ENCODE data around the gene SNAP91.
"Not testable (repeated sequence)": the region's sequence is repeated elsewhere in the genome, so short reads cannot be mapped to it uniquely, and the experiment has no call there.

SNAP91 gene

GRCh38 chr6:83629908-83630307, 79.0 kb downstream of the SNAP91 start:
- DNase-seq = not testable (repeated sequence)

- peak; percentile 63 for DNase-seq
Observed at GRCh38 chr6:83615025-83615999, 93.6 kb downstream of the SNAP91 start.

- DNase-seq = no peak
Observed at GRCh38 chr6:83613378-83613777, 95.5 kb downstream of the SNAP91 start.

GRCh38 chr6:83609248-83609647, 99.7 kb downstream of the SNAP91 start:
- DNase-seq = peak; percentile 61

GRCh38 chr6:83605517-83605916, 103.4 kb downstream of the SNAP91 start:
- DNase-seq = no peak

GRCh38 chr6:83603551-83603950, 105.3 kb downstream of the SNAP91 start:
- DNase-seq = no peak

GRCh38 chr6:83601119-83601518, 107.8 kb downstream of the SNAP91 start:
- no peak for DNase-seq

- no peak for DNase-seq
Observed at GRCh38 chr6:83600459-83600858, 108.4 kb downstream of the SNAP91 start.

- DNase-seq = no peak
Observed at GRCh38 chr6:83597511-83597910, 111.4 kb downstream of the SNAP91 start.

- DNase-seq = no peak
Observed at GRCh38 chr6:83597051-83597450, 111.8 kb downstream of the SNAP91 start.

GRCh38 chr6:83594941-83595340, 114.0 kb downstream of the SNAP91 start:
- no peak for DNase-seq

- DNase-seq = no peak
Observed at GRCh38 chr6:83593395-83593785, 115.5 kb downstream of the SNAP91 start.

GRCh38 chr6:83592770-83593394, 116.0 kb downstream of the SNAP91 start:
- DNase-seq = no peak

GRCh38 chr6:83590416-83590815, 118.5 kb downstream of the SNAP91 start:
- no peak for DNase-seq

GRCh38 chr6:83589076-83589475, 119.8 kb downstream of the SNAP91 start:
- no peak for DNase-seq

- DNase-seq = no peak
Observed at GRCh38 chr6:83578057-83578456, 130.8 kb downstream of the SNAP91 start.

- DNase-seq = no peak
Observed at GRCh38 chr6:83574783-83575182, 134.1 kb downstream of the SNAP91 start.

GRCh38 chr6:83571663-83572185, 137.2 kb downstream of the SNAP91 start:
- not testable (repeated sequence) for DNase-seq

GRCh38 chr6:83558975-83559374, 149.9 kb downstream of the SNAP91 start:
- DNase-seq = no peak

GRCh38 chr6:83556871-83557270, 152.0 kb downstream of the SNAP91 start:
- DNase-seq = no peak

GRCh38 chr6:83551748-83552147, 157.2 kb downstream of the SNAP91 start:
- DNase-seq = not testable (repeated sequence)

- not testable (repeated sequence) for DNase-seq
Observed at GRCh38 chr6:83550482-83550881, 158.4 kb downstream of the SNAP91 start.

GRCh38 chr6:83546636-83547035, 162.3 kb downstream of the SNAP91 start:
- no peak for DNase-seq

- no peak for DNase-seq
Observed at GRCh38 chr6:83539678-83540077, 169.2 kb downstream of the SNAP91 start.
